T-helper 1 cell treated with Interleukin-12 subunit alpha and Interleukin-12 subunit beta and Interleukin-4 antibody, amounts not matched to agents 30 μg/mL and 1 μg/mL, for 36 hours (primary cell): ENCODE results near the gene CYP2S1.
"Not testable (repeated sequence)": the region's sequence is repeated elsewhere in the genome, so short reads cannot be mapped to it uniquely, and the experiment has no call there.

Experiments
- H3K27ac Mint-ChIP-seq: one replicate; pipeline ENCODE4 v1.8.0; 2021; ENCODE audit warnings: mild to moderate bottlenecking, mixed read lengths
- H3K27me3 Mint-ChIP-seq: one replicate; pipeline ENCODE4 v1.8.0; 2021; ENCODE audit warnings: low read depth, mixed read lengths
- H3K36me3 Mint-ChIP-seq: one replicate; pipeline ENCODE4 v1.8.0; 2021; ENCODE audit warnings: low read depth, mixed read lengths
- H3K4me1 Mint-ChIP-seq: one replicate; pipeline ENCODE4 v1.8.0; 2021; ENCODE audit warnings: low read depth, mixed read lengths
- H3K4me3 Mint-ChIP-seq: one replicate; pipeline ENCODE4 v1.8.0; 2021; ENCODE audit warnings: mild to moderate bottlenecking, moderate library complexity, mixed read lengths
- H3K9me3 Mint-ChIP-seq: one replicate; pipeline ENCODE4 v1.8.0; 2021; ENCODE audit warnings: mixed read lengths

The CYP2S1 gene

GRCh38 chr19:41186971-41187883, 5.8 kb upstream of the CYP2S1 start:
- H3K9me3 Mint-ChIP-seq = no peaks in the 10 kb centered on the region
- no peak overlapping the region for H3K4me3 Mint-ChIP-seq
- H3K4me1 Mint-ChIP-seq = peaks cover 1% of the 10 kb centered on the region
- H3K27me3 Mint-ChIP-seq = peaks cover 39% of the 10 kb centered on the region
- H3K27ac Mint-ChIP-seq = no peak overlapping the region
- H3K36me3 Mint-ChIP-seq = no peaks in the 10 kb centered on the region

- Mint-ChIP-seq H3K36me3 (peaks cover 2% of the 10 kb centered on the region), H3K27me3 (peaks cover 45% of the 10 kb centered on the region), H3K27ac (no peak overlapping the region), H3K9me3 (no peaks in the 10 kb centered on the region), H3K4me1 (peaks cover 6% of the 10 kb centered on the region), H3K4me3 (no peak overlapping the region)
Observed at GRCh38 chr19:41187884-41188279, 5.1 kb upstream of the CYP2S1 start.

GRCh38 chr19:41189425-41190065, 3.5 kb upstream of the CYP2S1 start:
- peaks cover 3% of the 10 kb centered on the region for H3K36me3 Mint-ChIP-seq
- peaks cover 55% of the 10 kb centered on the region for H3K27me3 Mint-ChIP-seq
- H3K4me3 Mint-ChIP-seq = no peak overlapping the region
- no peak overlapping the region for H3K27ac Mint-ChIP-seq
- H3K9me3 Mint-ChIP-seq = no peaks in the 10 kb centered on the region
- peaks cover 15% of the 10 kb centered on the region for H3K4me1 Mint-ChIP-seq

- Mint-ChIP-seq H3K27me3 (peaks cover 50% of the 10 kb centered on the region), H3K4me1 (peaks cover 16% of the 10 kb centered on the region), H3K27ac (no peak overlapping the region), H3K4me3 (peak overlapping the region; percentile 65), H3K9me3 (no peaks in the 10 kb centered on the region), H3K36me3 (peaks cover 3% of the 10 kb centered on the region)
Observed at GRCh38 chr19:41193430-41194156, 574 bp downstream of the CYP2S1 start.

GRCh38 chr19:41194157-41194552, 1.1 kb downstream of the CYP2S1 start:
- Mint-ChIP-seq H3K4me1 (peaks cover 16% of the 10 kb centered on the region), H3K27ac (no peak overlapping the region), H3K27me3 (peaks cover 50% of the 10 kb centered on the region), H3K4me3 (peak overlapping the region; percentile 65), H3K9me3 (no peaks in the 10 kb centered on the region), H3K36me3 (peaks cover 3% of the 10 kb centered on the region)

- H3K4me3 Mint-ChIP-seq = no peak overlapping the region
- peaks cover 37% of the 10 kb centered on the region for H3K27me3 Mint-ChIP-seq
- H3K27ac Mint-ChIP-seq = no peak overlapping the region
- peaks cover 3% of the 10 kb centered on the region for H3K36me3 Mint-ChIP-seq
- H3K9me3 Mint-ChIP-seq = no peaks in the 10 kb centered on the region
- peaks cover 16% of the 10 kb centered on the region for H3K4me1 Mint-ChIP-seq
Observed at GRCh38 chr19:41195675-41196497, 2.9 kb downstream of the CYP2S1 start.

GRCh38 chr19:41198559-41198958, 5.5 kb downstream of the CYP2S1 start:
- H3K4me3 Mint-ChIP-seq = no peak overlapping the region
- H3K36me3 Mint-ChIP-seq = peaks cover under 1% of the 10 kb centered on the region
- no peak overlapping the region for H3K27ac Mint-ChIP-seq
- peaks cover 18% of the 10 kb centered on the region for H3K27me3 Mint-ChIP-seq
- H3K9me3 Mint-ChIP-seq = no peaks in the 10 kb centered on the region
- peaks cover 8% of the 10 kb centered on the region for H3K4me1 Mint-ChIP-seq

- Mint-ChIP-seq H3K27me3 (no peaks in the 10 kb centered on the region), H3K9me3 (no peaks in the 10 kb centered on the region), H3K4me3 (no peak overlapping the region), H3K27ac (no peak overlapping the region), H3K4me1 (peaks cover 17% of the 10 kb centered on the region), H3K36me3 (peaks cover 2% of the 10 kb centered on the region)
Observed at GRCh38 chr19:41203371-41203770, 10.4 kb downstream of the CYP2S1 start.

- H3K9me3 Mint-ChIP-seq, H3K27me3 Mint-ChIP-seq, H3K4me3 Mint-ChIP-seq, H3K36me3 Mint-ChIP-seq: not testable (repeated sequence)
- peaks cover 17% of the 10 kb centered on the region for H3K4me1 Mint-ChIP-seq
- H3K27ac Mint-ChIP-seq = peak overlapping the region; percentile 81
Observed at GRCh38 chr19:41204338-41204737, 11.3 kb downstream of the CYP2S1 start.

GRCh38 chr19:41205995-41206394, 13.0 kb downstream of the CYP2S1 start:
- Mint-ChIP-seq H3K27me3 (no peaks in the 10 kb centered on the region), H3K4me1 (peaks cover 17% of the 10 kb centered on the region), H3K27ac (no peak overlapping the region), H3K9me3 (no peaks in the 10 kb centered on the region), H3K36me3 (peaks cover 2% of the 10 kb centered on the region), H3K4me3 (no peak overlapping the region)

- Mint-ChIP-seq H3K27me3 (no peaks in the 10 kb centered on the region), H3K27ac (no peak overlapping the region), H3K4me1 (peaks cover 17% of the 10 kb centered on the region), H3K4me3 (no peak overlapping the region), H3K9me3 (no peaks in the 10 kb centered on the region), H3K36me3 (peaks cover 2% of the 10 kb centered on the region)
Observed at GRCh38 chr19:41206456-41206855, 13.4 kb downstream of the CYP2S1 start.

- no peak overlapping the region for H3K4me3 Mint-ChIP-seq
- no peaks in the 10 kb centered on the region for H3K27me3 Mint-ChIP-seq
- no peak overlapping the region for H3K27ac Mint-ChIP-seq
Observed at GRCh38 chr19:41206926-41207750, 14.1 kb downstream of the CYP2S1 start.

GRCh38 chr19:41214161-41214560, 21.1 kb downstream of the CYP2S1 start:
- Mint-ChIP-seq H3K27ac (no peak overlapping the region), H3K27me3 (peaks cover 28% of the 10 kb centered on the region), H3K9me3 (no peaks in the 10 kb centered on the region), H3K4me3 (no peak overlapping the region), H3K4me1 (no peaks in the 10 kb centered on the region), H3K36me3 (no peaks in the 10 kb centered on the region)

More at GRCh38 chr19:41206926-41207750, 14.1 kb downstream of the CYP2S1 start:
- H3K36me3 Mint-ChIP-seq = peaks cover 2% of the 10 kb centered on the region
- peaks cover 17% of the 10 kb centered on the region for H3K4me1 Mint-ChIP-seq
- no peaks in the 10 kb centered on the region for H3K9me3 Mint-ChIP-seq
